C4-2B (cell line): ENCODE data around the gene KRTAP25-1.

ENCODE experiments used
- H3K27ac ChIP-seq: fragments of 450-650 bp; 2 replicates; pipeline ENCODE4 v1.5.1; 2017
- CTCF ChIP-seq: fragments of 450-650 bp; conservative IDR thresholded peaks from 2 replicates; pipeline ENCODE4 v1.5.1; 2017; ENCODE audit warnings: mild to moderate bottlenecking
- ZFX ChIP-seq: fragments of 450-650 bp; IDR thresholded peaks from 2 replicates; pipeline ENCODE4 v1.6.1; 2017

Gene KRTAP25-1

DNA sequence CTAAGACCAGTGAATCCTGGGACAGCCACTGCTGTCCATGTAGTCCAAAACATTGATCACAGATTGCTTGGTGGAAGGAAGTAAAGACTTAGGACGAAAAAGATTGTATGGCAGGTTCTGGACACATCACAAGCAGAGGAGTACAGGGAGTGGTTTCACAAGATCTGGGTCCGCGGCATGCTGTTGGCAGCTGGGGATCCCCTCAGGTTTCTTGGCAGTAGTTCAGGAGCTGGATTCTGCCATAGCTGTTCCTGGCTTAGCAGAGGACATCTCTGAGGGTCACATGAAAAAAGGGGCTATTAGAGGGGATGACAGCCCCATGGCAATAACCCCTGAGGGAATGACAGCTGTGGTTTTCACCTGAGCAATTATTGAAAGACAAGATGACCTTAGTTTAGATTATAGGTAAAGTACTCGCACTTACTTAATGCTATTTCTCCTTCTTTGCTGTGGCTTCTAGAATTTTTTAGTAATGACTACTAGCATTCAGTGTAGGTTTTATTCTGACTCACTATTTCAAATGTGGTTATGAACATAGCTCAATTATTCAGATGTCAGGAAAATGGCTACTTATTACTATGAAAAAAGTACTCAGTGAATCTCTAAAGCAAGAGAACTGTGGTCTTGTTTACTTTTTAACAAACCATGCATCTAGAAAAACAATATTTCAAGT lies 40.0 kb upstream of the KRTAP25-1 start:
- H3K27ac ChIP-seq, result no peak overlapping the region
- TF ChIP-seq CTCF, result no peak

DNA sequence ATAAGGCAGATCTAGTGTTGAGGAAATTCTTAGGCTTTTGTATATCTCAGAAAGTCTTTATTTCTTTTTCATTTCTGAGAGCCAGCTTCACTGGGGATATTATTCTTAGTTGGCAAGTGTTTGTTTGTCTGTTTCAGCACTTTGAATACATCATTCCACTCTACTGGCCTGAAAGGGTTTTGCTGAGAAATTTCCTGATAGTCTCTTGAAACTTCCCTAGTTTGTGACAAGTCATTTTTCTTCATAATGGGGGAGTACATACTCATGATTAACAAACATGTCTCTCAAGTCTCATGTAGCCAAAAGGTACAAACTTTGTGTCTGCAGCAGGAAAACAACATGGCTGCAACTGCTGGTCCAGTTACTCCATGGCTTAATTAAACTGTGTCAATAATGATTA lies 37.1 kb upstream of the KRTAP25-1 start:
- TF ChIP-seq CTCF, result no peak
- TF ChIP-seq ZFX, result no peak
- no peak overlapping the region for H3K27ac ChIP-seq

DNA sequence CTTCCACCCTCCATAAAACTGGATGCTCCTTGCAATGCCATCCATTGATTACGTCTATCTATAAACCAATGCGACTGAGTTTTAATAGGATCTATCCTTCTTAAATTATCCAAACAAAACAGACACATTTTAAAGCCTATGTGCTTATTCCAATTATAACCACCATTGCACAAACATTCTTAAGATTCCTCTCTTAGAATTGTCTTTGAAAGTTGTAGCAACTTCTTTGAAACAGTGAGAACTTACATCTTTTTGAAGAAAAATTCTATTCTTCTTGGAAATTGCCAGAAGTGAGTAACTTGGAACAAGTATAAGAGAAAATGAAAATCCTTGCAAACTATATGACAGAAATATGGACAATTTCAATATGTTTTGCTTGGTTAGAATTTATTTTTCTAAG lies 30.9 kb upstream of the KRTAP25-1 start, which contains the start of gene KRTAP26-1:
Gene KRTAP26-1 (minus strand): TSS at position 101 of the 400 bp plus-strand sequence. CDS start 280 bp downstream, outside the sequence.
- TF ChIP-seq CTCF, result no peak
- no peak for TF ChIP-seq ZFX
- no peak within 1 kb of the TSS for H3K27ac ChIP-seq

GRCh38 chr21:30315701-30316100 lies 26.4 kb upstream of the KRTAP25-1 start:
- no peak for TF ChIP-seq CTCF
- TF ChIP-seq ZFX, result no peak
- H3K27ac ChIP-seq, result no peak overlapping the region

DNA sequence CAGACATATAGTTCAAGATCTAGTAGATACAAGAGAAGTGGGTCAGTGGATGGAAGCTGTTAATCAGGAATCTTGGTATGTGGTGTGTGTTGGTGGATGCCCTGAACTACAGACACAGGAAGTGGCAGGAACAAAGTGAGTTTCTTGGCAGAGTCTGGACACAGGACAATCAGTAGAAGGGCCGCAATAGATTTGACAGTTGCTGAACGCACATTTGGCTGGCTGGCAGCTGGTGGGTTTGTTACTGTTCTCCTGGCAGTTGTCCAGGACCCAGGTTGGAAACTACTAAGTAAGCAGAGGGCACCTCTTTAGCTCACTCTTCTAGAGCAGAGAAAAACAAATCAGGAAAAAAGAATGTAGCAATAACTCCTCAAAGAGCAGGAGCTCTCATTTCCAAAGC lies 17.6 kb upstream of the KRTAP25-1 start:
- TF ChIP-seq CTCF (no peak), ZFX (no peak)
- H3K27ac ChIP-seq, result no peak overlapping the region

DNA sequence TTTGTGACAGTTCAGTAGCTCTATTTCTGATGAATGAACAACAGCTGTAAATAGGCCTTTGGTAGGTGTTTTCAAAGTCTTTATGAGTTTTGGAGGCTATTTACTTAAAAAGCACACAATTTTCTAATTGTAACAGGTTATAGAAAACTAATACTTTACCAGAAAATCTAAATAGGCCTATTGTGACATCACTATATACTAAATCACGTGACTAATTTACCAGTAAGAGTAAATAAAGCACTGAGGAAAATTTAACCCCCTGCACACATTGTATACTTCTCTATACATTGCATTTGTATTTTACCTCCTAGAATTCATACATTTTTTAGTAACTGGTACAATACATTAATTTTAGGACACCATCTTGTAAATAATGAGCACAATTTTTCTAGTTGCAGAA lies 15.8 kb upstream of the KRTAP25-1 start:
- TF ChIP-seq CTCF (no peak), ZFX (no peak)
- no peak overlapping the region for H3K27ac ChIP-seq

GRCh38 chr21:30282850-30283249 lies 6.5 kb downstream of the KRTAP25-1 start, which contains the start of gene KRTAP24-1:
Gene KRTAP24-1 (minus strand): TSS chr21:30282950. CDS start chr21:30282932, 18 bp downstream.
- no peak within 1 kb of the TSS for H3K27ac ChIP-seq
- no peak for TF ChIP-seq CTCF
- no peak for TF ChIP-seq ZFX
